HEK293 (cell line): ENCODE measurements around the gene HOXA6.

Experiments
- CTCF ChIA-PET: fragments of 350-600 bp; formaldehyde crosslinking; extraction: SDS; loops from one replicate; lab custom pipeline; 2021; ENCODE audit warnings: antibody characterized with exemption; lab: Yijun Ruan, JAX
- POLR2A ChIA-PET: fragments of 300-600 bp; formaldehyde crosslinking; extraction: SDS; loops from one replicate; lab custom pipeline; 2020; ENCODE audit warnings: antibody characterized with exemption, inconsistent platforms; lab: Yijun Ruan, JAX
- H3K27ac ChIP-seq: fragments of 200-500 bp; sonication (Bioruptor generic); 2 replicates; pipeline ENCODE4 v1.5.1; 2014; ENCODE audit warnings: low read depth, low read length, control low read depth, inconsistent platforms; ENCODE audit errors: extremely low read depth
- H3K36me3 ChIP-seq, 2 experiments: fragments of 200-500 bp in 1 of 2; sonication (Bioruptor generic) in 1 of 2; 1 replicate in 1 of 2; 2 replicates in 1 of 2; pipeline ENCODE4 v1.5.1; 2014 to 2017; ENCODE audit warnings: inconsistent platforms in 2 of 2, low read length in 2 of 2; ENCODE audit not compliant: control insufficient read depth in 2 of 2, insufficient read depth in 1 of 2
- H3K4me1 ChIP-seq: fragments of 200-500 bp; sonication (Bioruptor generic); 2 replicates; pipeline ENCODE4 v1.5.1; 2014; ENCODE audit warnings: mild to moderate bottlenecking, low read length, inconsistent platforms; ENCODE audit not compliant: control insufficient read depth, insufficient read depth
- H3K4me3 ChIP-seq: 2 replicates; pipeline ENCODE4 v1.5.1; 2011; ENCODE audit warnings: low read depth, mild to moderate bottlenecking, control low read depth, low read length, moderate library complexity
- H3K9me3 ChIP-seq: fragments of 200-500 bp; sonication (Bioruptor generic); 2 replicates; pipeline ENCODE4 v1.5.1; 2014; ENCODE audit warnings: low read depth, low read length, inconsistent platforms; ENCODE audit not compliant: control insufficient read depth, insufficient read depth
- HOXC10 ChIP-seq: sonication (generic); formaldehyde crosslinking; IDR thresholded peaks from 2 replicates; pipeline ENCODE4 v1.8.1; 2023; ENCODE audit warnings: mild to moderate bottlenecking, missing genetic modification reagents
- IKZF3 ChIP-seq: fragments of 450-650 bp; IDR thresholded peaks from 2 replicates; pipeline ENCODE4 v1.5.0; 2018; ENCODE audit warnings: missing biosample characterization, mild to moderate bottlenecking, missing genetic modification characterization, moderate library complexity
- KLF10 ChIP-seq: fragments of 450-650 bp; IDR thresholded peaks from 2 replicates; pipeline ENCODE4 v1.5.1; 2018; ENCODE audit warnings: missing biosample characterization, mild to moderate bottlenecking, missing genetic modification characterization
- KLF8 ChIP-seq: fragments of 450-650 bp; formaldehyde crosslinking; IDR thresholded peaks from 2 replicates; pipeline ENCODE4 v1.5.1; 2016; ENCODE audit warnings: missing biosample characterization, missing genetic modification characterization
- KLF9 ChIP-seq: fragments of 450-650 bp; formaldehyde crosslinking; IDR thresholded peaks from 2 replicates; pipeline ENCODE4 v1.5.1; 2016; ENCODE audit warnings: missing biosample characterization, missing genetic modification characterization, low read depth
- PRDM1 ChIP-seq: fragments of 450-650 bp; formaldehyde crosslinking; IDR thresholded peaks from 2 replicates; pipeline ENCODE4; 2016; ENCODE audit warnings: missing biosample characterization, missing genetic modification characterization
- SP7 ChIP-seq: fragments of 450-650 bp; formaldehyde crosslinking; IDR thresholded peaks from 2 replicates; pipeline ENCODE4 v1.5.1; 2016; ENCODE audit warnings: missing biosample characterization, missing genetic modification characterization
- ZBTB20 ChIP-seq: fragments of 450-650 bp; formaldehyde crosslinking; IDR thresholded peaks from 2 replicates; pipeline ENCODE4 v1.5.1; 2016; ENCODE audit warnings: missing biosample characterization, missing genetic modification characterization
- ZBTB26 ChIP-seq: fragments of 450-650 bp; formaldehyde crosslinking; optimal IDR thresholded peaks from 2 replicates; pipeline ENCODE3; 2016; ENCODE audit warnings: missing biosample characterization, mild to moderate bottlenecking, missing genetic modification characterization
- ZBTB8A ChIP-seq: fragments of 450-650 bp; formaldehyde crosslinking; IDR thresholded peaks from 2 replicates; pipeline ENCODE4 v1.5.1; 2016; ENCODE audit warnings: missing biosample characterization, missing genetic modification characterization
- ZFP41 ChIP-seq: fragments of 450-650 bp; formaldehyde crosslinking; IDR thresholded peaks from 2 replicates; pipeline ENCODE4 v1.5.1; 2016; ENCODE audit warnings: missing biosample characterization, missing genetic modification characterization, borderline replicate concordance
- ZNF16 ChIP-seq: fragments of 450-650 bp; formaldehyde crosslinking; IDR thresholded peaks from 2 replicates; pipeline ENCODE4 v1.5.1; 2016; ENCODE audit warnings: low read depth, missing biosample characterization, missing genetic modification characterization
- ZNF335 ChIP-seq: fragments of 450-650 bp; formaldehyde crosslinking; conservative IDR thresholded peaks from 2 replicates; pipeline ENCODE4 v1.5.1; 2016; ENCODE audit warnings: missing biosample characterization, missing genetic modification characterization
- ZNF341 ChIP-seq: fragments of 450-650 bp; formaldehyde crosslinking; IDR thresholded peaks from 2 replicates; pipeline ENCODE4; 2016; ENCODE audit warnings: low read depth, missing biosample characterization, missing genetic modification characterization
- ZNF394 ChIP-seq: fragments of 450-650 bp; formaldehyde crosslinking; IDR thresholded peaks from 2 replicates; pipeline ENCODE4 v1.5.1; 2016; ENCODE audit warnings: missing biosample characterization, missing genetic modification characterization, mild to moderate bottlenecking, moderate library complexity, borderline replicate concordance
- ZNF404 ChIP-seq: fragments of 450-650 bp; formaldehyde crosslinking; IDR thresholded peaks from 2 replicates; pipeline ENCODE4 v1.5.1; 2017; ENCODE audit warnings: missing biosample characterization, missing genetic modification characterization
- ZNF423 ChIP-seq: fragments of 450-650 bp; formaldehyde crosslinking; IDR thresholded peaks from 2 replicates; pipeline ENCODE4 v1.5.1; 2016; ENCODE audit warnings: missing biosample characterization, missing genetic modification characterization
- ZNF521 ChIP-seq: fragments of 450-650 bp; formaldehyde crosslinking; IDR thresholded peaks from 2 replicates; pipeline ENCODE4 v1.5.1; 2017; ENCODE audit warnings: missing biosample characterization, mild to moderate bottlenecking, missing genetic modification characterization
- ZNF549 ChIP-seq: fragments of 450-650 bp; IDR thresholded peaks from 2 replicates; pipeline ENCODE4 v1.5.1; 2018; ENCODE audit warnings: missing biosample characterization, missing genetic modification characterization, mild to moderate bottlenecking, inconsistent platforms, moderate library complexity
- ZNF561 ChIP-seq: fragments of 450-650 bp; IDR thresholded peaks from 2 replicates; pipeline ENCODE4 v1.5.1; 2018; ENCODE audit warnings: missing biosample characterization, missing genetic modification characterization, borderline replicate concordance
- ZNF571 ChIP-seq: fragments of 450-650 bp; formaldehyde crosslinking; IDR thresholded peaks from 2 replicates; pipeline ENCODE4 v1.5.0; 2017; ENCODE audit warnings: missing biosample characterization, missing genetic modification characterization
- ZNF629 ChIP-seq: fragments of 450-650 bp; formaldehyde crosslinking; IDR thresholded peaks from 2 replicates; pipeline ENCODE4 v1.5.1; 2017; ENCODE audit warnings: missing biosample characterization, missing genetic modification characterization
- ZNF660 ChIP-seq: fragments of 450-650 bp; IDR thresholded peaks from 2 replicates; pipeline ENCODE4 v1.5.1; 2018; ENCODE audit warnings: missing biosample characterization, mild to moderate bottlenecking, missing genetic modification characterization
- ZNF701 ChIP-seq: fragments of 450-650 bp; formaldehyde crosslinking; IDR thresholded peaks from 2 replicates; pipeline ENCODE4 v1.5.1; 2016; ENCODE audit warnings: missing biosample characterization, missing genetic modification characterization
- ZNF768 ChIP-seq: fragments of 450-650 bp; formaldehyde crosslinking; IDR thresholded peaks from 2 replicates; pipeline ENCODE4 v1.5.1; 2018; ENCODE audit warnings: missing biosample characterization, mild to moderate bottlenecking, missing genetic modification characterization
- TF ChIP-seq, protein P1 (sequence below): fragments of 450-650 bp; formaldehyde crosslinking; IDR thresholded peaks from 2 replicates; pipeline ENCODE4 v1.5.1; 2016; ENCODE audit warnings: missing biosample characterization, missing genetic modification characterization
- TF ChIP-seq, protein P2 (sequence below): fragments of 450-650 bp; formaldehyde crosslinking; IDR thresholded peaks from 2 replicates; pipeline ENCODE4 v1.5.1; 2016; ENCODE audit warnings: missing biosample characterization, missing genetic modification characterization, borderline replicate concordance

HOXA6 gene

GRCh38 chr7:27174874-27175625 is 27.5 kb upstream of the HOXA6 start (continued):
- TF ChIP-seq ZNF701 (tag by site-specific recombination), result no peak
- no peak for TF ChIP-seq ZNF549
- TF ChIP-seq ZNF768 (tag by site-specific recombination), result no peak
- no peak for TF ChIP-seq PRDM1 (tag by site-specific recombination)
- TF ChIP-seq, protein P1, sequence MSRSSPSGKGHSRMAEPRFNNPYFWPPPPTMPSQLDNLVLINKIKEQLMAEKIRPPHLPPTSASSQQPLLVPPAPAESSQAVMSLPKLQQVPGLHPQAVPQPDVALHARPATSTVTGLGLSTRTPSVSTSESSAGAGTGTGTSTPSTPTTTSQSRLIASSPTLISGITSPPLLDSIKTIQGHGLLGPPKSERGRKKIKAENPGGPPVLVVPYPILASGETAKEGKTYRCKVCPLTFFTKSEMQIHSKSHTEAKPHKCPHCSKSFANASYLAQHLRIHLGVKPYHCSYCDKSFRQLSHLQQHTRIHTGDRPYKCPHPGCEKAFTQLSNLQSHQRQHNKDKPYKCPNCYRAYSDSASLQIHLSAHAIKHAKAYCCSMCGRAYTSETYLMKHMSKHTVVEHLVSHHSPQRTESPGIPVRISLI (tag by site-specific recombination), result no peak
- no peak for TF ChIP-seq ZNF561 (tag by site-specific recombination)

DNA sequence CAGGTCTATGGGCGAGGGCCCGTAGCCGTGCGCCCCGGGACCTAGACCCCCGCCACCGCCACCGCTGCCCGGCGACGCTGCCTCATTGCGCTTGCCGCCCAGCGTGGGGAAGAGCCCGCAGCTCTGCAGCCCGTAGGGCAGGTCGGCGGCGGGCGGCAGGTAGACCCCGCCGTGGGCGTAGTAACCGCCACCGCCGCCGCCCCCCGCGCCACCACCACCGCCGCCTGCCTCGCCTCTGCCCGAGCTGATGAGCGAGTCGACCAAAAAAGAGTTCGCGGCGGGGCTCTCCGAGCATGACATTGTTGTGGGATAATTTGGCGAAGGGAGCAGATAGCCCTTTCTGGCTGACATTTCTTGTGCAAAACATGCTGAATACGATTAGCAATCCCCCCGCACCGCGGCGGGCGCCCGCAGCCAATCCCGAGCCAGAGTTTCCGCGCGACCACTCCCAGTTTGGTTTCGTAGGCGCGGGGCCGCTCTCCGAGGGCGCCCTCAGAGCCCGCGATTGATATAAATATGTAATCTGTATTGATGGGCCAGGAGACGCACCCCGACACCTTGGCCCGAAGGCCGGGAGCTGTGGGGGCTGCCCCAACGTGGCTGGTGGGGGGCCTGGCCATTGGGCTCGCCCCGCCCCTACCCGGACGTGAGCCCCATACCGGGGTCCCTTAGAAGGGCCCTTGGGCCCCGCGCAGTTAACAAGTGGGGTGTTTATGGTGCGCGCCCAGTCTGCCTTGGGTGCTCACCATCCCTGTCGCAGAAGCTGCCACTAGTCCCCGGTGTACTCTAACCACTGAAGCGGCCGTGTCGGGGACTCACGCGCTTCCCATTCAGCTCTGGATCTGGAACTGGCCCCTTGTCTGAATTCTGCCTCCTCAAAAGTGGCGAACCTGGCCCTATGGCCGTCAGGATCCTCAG is 26.6 kb upstream of the HOXA6 start, which contains the start of gene HOXA10:
Gene HOXA10, minus strand, starts transcription at position 365 of the 918 bp plus-strand sequence. Its CDS starts 14 bp downstream, at position 351.
- peaks cover 8% of the 10 kb centered on the region in 2 experiments for H3K36me3 ChIP-seq
- POLR2A ChIA-PET, result interaction anchor here (1.1 to 11.2 kb wide), 10 partner anchors 8 to 1312 kb away, joined by 3 to 237 read pairs (median 4); partner anchors contain the start of genes HOXA11, HOXA13 and HOXA6
- CTCF ChIA-PET, result interaction anchor here (0.7 to 2.2 kb wide), 2 partner anchors 10 to 60 kb away, joined by 3 to 7 read pairs; partner anchors contain the start of gene HOXA11
- peak within 1 kb of the TSS; percentile 100 for H3K27ac ChIP-seq
- H3K4me3 ChIP-seq, result peak within 1 kb of the TSS; percentile 76
- no peaks in the 10 kb centered on the region for H3K9me3 ChIP-seq
- peaks cover 10% of the 10 kb centered on the region for H3K4me1 ChIP-seq
- no peak for TF ChIP-seq ZNF16
- TF ChIP-seq ZBTB20, result peak; percentile 82
- TF ChIP-seq ZFP41 (tag by site-specific recombination), result no peak
- TF ChIP-seq, protein P2, sequence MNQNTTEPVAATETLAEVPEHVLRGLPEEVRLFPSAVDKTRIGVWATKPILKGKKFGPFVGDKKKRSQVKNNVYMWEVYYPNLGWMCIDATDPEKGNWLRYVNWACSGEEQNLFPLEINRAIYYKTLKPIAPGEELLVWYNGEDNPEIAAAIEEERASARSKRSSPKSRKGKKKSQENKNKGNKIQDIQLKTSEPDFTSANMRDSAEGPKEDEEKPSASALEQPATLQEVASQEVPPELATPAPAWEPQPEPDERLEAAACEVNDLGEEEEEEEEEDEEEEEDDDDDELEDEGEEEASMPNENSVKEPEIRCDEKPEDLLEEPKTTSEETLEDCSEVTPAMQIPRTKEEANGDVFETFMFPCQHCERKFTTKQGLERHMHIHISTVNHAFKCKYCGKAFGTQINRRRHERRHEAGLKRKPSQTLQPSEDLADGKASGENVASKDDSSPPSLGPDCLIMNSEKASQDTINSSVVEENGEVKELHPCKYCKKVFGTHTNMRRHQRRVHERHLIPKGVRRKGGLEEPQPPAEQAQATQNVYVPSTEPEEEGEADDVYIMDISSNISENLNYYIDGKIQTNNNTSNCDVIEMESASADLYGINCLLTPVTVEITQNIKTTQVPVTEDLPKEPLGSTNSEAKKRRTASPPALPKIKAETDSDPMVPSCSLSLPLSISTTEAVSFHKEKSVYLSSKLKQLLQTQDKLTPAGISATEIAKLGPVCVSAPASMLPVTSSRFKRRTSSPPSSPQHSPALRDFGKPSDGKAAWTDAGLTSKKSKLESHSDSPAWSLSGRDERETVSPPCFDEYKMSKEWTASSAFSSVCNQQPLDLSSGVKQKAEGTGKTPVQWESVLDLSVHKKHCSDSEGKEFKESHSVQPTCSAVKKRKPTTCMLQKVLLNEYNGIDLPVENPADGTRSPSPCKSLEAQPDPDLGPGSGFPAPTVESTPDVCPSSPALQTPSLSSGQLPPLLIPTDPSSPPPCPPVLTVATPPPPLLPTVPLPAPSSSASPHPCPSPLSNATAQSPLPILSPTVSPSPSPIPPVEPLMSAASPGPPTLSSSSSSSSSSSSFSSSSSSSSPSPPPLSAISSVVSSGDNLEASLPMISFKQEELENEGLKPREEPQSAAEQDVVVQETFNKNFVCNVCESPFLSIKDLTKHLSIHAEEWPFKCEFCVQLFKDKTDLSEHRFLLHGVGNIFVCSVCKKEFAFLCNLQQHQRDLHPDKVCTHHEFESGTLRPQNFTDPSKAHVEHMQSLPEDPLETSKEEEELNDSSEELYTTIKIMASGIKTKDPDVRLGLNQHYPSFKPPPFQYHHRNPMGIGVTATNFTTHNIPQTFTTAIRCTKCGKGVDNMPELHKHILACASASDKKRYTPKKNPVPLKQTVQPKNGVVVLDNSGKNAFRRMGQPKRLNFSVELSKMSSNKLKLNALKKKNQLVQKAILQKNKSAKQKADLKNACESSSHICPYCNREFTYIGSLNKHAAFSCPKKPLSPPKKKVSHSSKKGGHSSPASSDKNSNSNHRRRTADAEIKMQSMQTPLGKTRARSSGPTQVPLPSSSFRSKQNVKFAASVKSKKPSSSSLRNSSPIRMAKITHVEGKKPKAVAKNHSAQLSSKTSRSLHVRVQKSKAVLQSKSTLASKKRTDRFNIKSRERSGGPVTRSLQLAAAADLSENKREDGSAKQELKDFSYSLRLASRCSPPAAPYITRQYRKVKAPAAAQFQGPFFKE (tag by site-specific recombination), result no peak
- no peak for TF ChIP-seq KLF9 (tag by site-specific recombination)
- peak; percentile 19; the same call in 1 of the 2 replicates for TF ChIP-seq ZNF394 (tag by site-specific recombination)
- no peak for TF ChIP-seq ZNF521
- peak; percentile 95 for TF ChIP-seq ZBTB8A (tag by site-specific recombination)
- TF ChIP-seq KLF10 (tag by site-specific recombination), result 0 out of 2 replicates have a peak, but pooled peaks have one; percentile 21
- peak; percentile 92 for TF ChIP-seq ZNF423 (tag by site-specific recombination)
- TF ChIP-seq SP7 (tag by site-specific recombination), result 0 out of 2 replicates have a peak, but pooled peaks have one; percentile 12
- TF ChIP-seq ZNF341 (tag by site-specific recombination), result peak; percentile 52
- TF ChIP-seq ZNF404 (tag by site-specific recombination), result no peak
- no peak for TF ChIP-seq HOXC10
- peak; percentile 66; the same call in 1 of the 2 replicates for TF ChIP-seq KLF8 (tag by site-specific recombination)
- TF ChIP-seq ZBTB26 (tag by site-specific recombination), result peak; percentile 41
- no peak for TF ChIP-seq ZNF571 (tag by site-specific recombination)
- no peak for TF ChIP-seq IKZF3
- 0 out of 2 replicates have a peak, but pooled peaks have one; percentile 25 for TF ChIP-seq ZNF629 (tag by site-specific recombination)
- TF ChIP-seq ZNF335, result peak; percentile 81
- TF ChIP-seq ZNF660 (tag by site-specific recombination), result no peak
